Activated B cell treated with CpG ODN at 0.5 μM for 24 hours (primary cell): ENCODE data around the gene ZFAND2B. TPM values are rescaled to one million over a fixed set of nuclear protein-coding genes. Genes with fewer than 3 reads are reported as not detected.

Experiments
- ATAC-seq: fragments of 200-7000 bp; cut with Tn5 transposase; one replicate; pipeline ENCODE4 v1.10.0; 2021; ENCODE audit warnings: low read depth, mild to moderate bottlenecking, moderate library complexity
- CTCF ChIA-PET: fragments of 350-600 bp; sonication (Branson Sonifier 250); formaldehyde crosslinking; loops from one replicate; lab custom pipeline; 2021; ENCODE audit warnings: antibody characterized with exemption; lab: Charles Lee
- POLR2A ChIA-PET: fragments of 350-600 bp; sonication (Branson Sonifier 250); formaldehyde crosslinking; loops from one replicate; lab custom pipeline; 2021; ENCODE audit warnings: antibody characterized with exemption; lab: Charles Lee
- DNase-seq: peaks from one replicate; pipeline ENCODE4 v3.0.0; 2022
- H3K27ac Mint-ChIP-seq: one replicate; pipeline ENCODE4 v1.8.0; 2020; ENCODE audit warnings: mixed read lengths
- H3K27me3 Mint-ChIP-seq: one replicate; pipeline ENCODE4 v1.8.0; 2021; ENCODE audit warnings: mixed read lengths
- H3K36me3 Mint-ChIP-seq: one replicate; pipeline ENCODE4 v1.8.0; 2021; ENCODE audit warnings: low read depth, mixed read lengths
- H3K4me1 Mint-ChIP-seq: one replicate; pipeline ENCODE4 v1.8.0; 2021; ENCODE audit warnings: mixed read lengths
- H3K4me3 Mint-ChIP-seq: one replicate; pipeline ENCODE4 v1.8.0; 2020; ENCODE audit warnings: mild to moderate bottlenecking, mixed read lengths
- H3K9me3 Mint-ChIP-seq: one replicate; pipeline ENCODE4 v1.8.0; 2020; ENCODE audit warnings: mixed read lengths
- CTCF ChIP-seq: fragments of 200-600 bp; IDR thresholded peaks from one replicate; pipeline ENCODE4 v1.8.0; 2022; ENCODE audit warnings: antibody characterized with exemption, mild to moderate bottlenecking
- intact Hi-C: fragments of 100-400 bp; cut with micrococcal nuclease; formaldehyde crosslinking; loops from one replicate; pipeline ENCODE4 v1.15.1; 2024
- total RNA-seq: library from RNA; stranded (reverse); gene quantifications from 2 replicates; pipeline ENCODE4 v1.2.3, GENCODE V29; 2022

The ZFAND2B gene
- total RNA-seq, 1 donor from 2014 or later, result 47.2 TPM

DNA sequence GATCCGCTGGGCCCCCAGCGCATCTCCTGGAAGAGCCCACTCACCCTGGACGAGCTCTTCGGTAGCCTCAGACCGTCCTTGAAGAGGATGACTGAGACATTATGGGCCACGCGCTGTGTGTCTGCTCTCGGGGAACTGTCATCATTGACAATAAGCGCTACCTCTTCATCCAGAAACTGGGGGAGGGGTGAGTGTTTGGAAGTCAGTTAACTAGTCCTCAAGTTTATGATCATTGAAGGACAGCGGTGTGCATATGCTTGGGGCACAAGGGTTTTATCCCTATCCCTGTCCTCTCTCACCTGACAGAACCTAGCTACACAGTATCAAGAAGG, 39.3 kb downstream of the ZFAND2B start:
- no peak for DNase-seq
- H3K36me3 Mint-ChIP-seq, result peaks cover 33% of the 10 kb centered on the region
- CTCF ChIA-PET, result interaction anchor here (1.9 to 3.9 kb wide), 2 partner anchors 9 to 49 kb away, joined by 13 to 27 read pairs; partner anchors contain the start of gene TUBA4A
- H3K4me3 Mint-ChIP-seq, result peak overlapping the region; percentile 90
- no peaks in the 10 kb centered on the region for H3K9me3 Mint-ChIP-seq
- no peaks in the 10 kb centered on the region for H3K27me3 Mint-ChIP-seq
- peak overlapping the region; percentile 98 for H3K27ac Mint-ChIP-seq
- intact Hi-C loops, result loop anchor here (1.0 to 2.0 kb wide), 8 partner anchors 7 to 1027 kb away; partner anchors contain the start of genes ANKZF1, ATG9A, DNAJB2 and NHEJ1
- ATAC-seq, result no peak
- no peak for TF ChIP-seq CTCF
- POLR2A ChIA-PET, result interaction anchor here (1.4 to 12.0 kb wide), 10 partner anchors 8 to 350 kb away, joined by 3 to 287 read pairs (median 28); partner anchors contain the start of genes ABCB6, ANKZF1, ATG9A and CNPPD1
- peaks cover 62% of the 10 kb centered on the region for H3K4me1 Mint-ChIP-seq

DNA sequence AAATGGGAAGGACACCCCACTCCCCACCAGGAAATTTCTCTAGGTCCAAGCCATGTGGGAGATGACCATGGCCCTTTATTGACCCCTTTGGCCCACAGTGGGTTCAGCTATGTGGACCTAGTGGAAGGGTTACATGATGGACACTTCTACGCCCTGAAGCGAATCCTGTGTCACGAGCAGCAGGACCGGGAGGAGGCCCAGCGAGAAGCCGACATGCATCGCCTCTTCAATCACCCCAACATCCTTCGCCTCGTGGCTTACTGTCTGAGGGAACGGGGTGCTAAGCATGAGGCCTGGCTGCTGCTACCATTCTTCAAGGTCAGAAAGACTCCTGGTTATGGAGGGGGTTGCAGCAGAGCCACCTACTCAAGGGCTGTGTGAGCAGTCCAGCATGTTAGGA, 40.0 kb downstream of the ZFAND2B start:
- intact Hi-C loops, result no loop called here
- peaks cover 69% of the 10 kb centered on the region for H3K4me1 Mint-ChIP-seq
- H3K27me3 Mint-ChIP-seq, result no peaks in the 10 kb centered on the region
- no peak for TF ChIP-seq CTCF
- H3K9me3 Mint-ChIP-seq, result no peaks in the 10 kb centered on the region
- peak overlapping the region; percentile 50 for H3K4me3 Mint-ChIP-seq
- no peak for ATAC-seq
- DNase-seq, result no peak
- peak overlapping the region; percentile 98 for H3K27ac Mint-ChIP-seq
- POLR2A ChIA-PET, result interaction anchor here (1.4 to 12.0 kb wide), 9 partner anchors 8 to 70 kb away, joined by 3 to 287 read pairs (median 30); partner anchors contain the start of genes ABCB6, ANKZF1, ATG9A and CNPPD1
- CTCF ChIA-PET, result interaction anchor here (1.9 to 3.9 kb wide), 2 partner anchors 8 to 48 kb away, joined by 13 to 27 read pairs; partner anchors contain the start of gene TUBA4A
- H3K36me3 Mint-ChIP-seq, result peaks cover 40% of the 10 kb centered on the region

DNA sequence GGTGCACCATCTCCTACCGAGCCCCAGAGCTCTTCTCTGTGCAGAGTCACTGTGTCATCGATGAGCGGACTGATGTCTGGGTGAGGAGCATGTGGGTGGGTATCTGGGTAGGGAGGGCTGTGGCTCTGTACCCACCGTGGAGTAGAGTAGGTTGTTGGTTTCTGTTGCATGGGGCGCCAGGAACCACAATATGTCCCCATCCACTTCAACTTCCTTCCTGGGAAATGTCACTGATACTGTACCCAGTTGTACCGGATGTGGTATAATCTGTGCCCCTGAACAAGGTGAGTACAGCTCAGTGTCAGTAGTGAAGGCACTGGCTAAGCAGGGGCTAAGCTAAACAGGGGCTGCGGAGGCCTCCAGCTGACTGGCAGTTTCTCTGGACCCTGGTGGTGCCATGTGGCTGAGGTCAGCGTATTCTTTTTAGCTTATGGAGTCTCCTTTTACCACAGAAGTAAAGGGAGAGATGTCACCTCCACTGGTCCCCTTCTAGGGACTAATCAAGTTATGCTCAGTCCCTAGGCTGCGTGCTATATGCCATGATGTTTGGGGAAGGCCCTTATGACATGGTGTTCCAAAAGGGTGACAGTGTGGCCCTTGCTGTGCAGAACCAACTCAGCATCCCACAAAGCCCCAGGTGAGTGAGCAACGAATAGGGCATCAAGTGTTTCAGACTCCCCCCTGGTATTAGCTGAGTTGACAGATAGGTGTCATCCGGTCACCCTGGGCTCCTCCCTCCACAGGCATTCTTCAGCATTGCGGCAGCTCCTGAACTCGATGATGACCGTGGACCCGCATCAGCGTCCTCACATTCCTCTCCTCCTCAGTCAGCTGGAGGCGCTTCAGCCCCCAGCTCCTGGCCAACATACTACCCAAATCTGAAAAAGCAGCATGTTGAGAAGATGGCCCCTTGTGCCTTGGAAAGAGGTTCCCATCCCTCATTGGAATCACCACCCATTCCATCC, 41.4 kb downstream of the ZFAND2B start:
- DNase-seq (no peak), ATAC-seq (peak; percentile 30)
- POLR2A ChIA-PET, result interaction anchor here (0.5 to 12.0 kb wide), 16 partner anchors 10 to 950 kb away, joined by 3 to 287 read pairs (median 10); partner anchors contain the start of genes ABCB6, ANKZF1, ATG9A and CNPPD1
- no peak for TF ChIP-seq CTCF
- Mint-ChIP-seq H3K27ac (peak overlapping the region; percentile 98), H3K4me1 (peaks cover 83% of the 10 kb centered on the region), H3K9me3 (no peaks in the 10 kb centered on the region), H3K4me3 (peak overlapping the region; percentile 70), H3K27me3 (no peaks in the 10 kb centered on the region), H3K36me3 (peaks cover 50% of the 10 kb centered on the region)
- intact Hi-C loops, result no loop called here
- CTCF ChIA-PET, result interaction anchor here (0.7 to 5.2 kb wide), 4 partner anchors 27 to 88 kb away, joined by 3 to 35 read pairs (median 17); partner anchors contain the start of gene DNAJB2

- intact Hi-C loops, result loop anchor here (1.0 kb wide), 2 partner anchors 20 to 30 kb away; partner anchors contain the start of genes ANKZF1, ATG9A and DNAJB2
- TF ChIP-seq CTCF, result no peak
- H3K9me3 Mint-ChIP-seq, result no peaks in the 10 kb centered on the region
- H3K27me3 Mint-ChIP-seq, result no peaks in the 10 kb centered on the region
- no peak for ATAC-seq
- no peak for DNase-seq
- ChIA-PET POLR2A (interaction anchor here (0.6 to 12.0 kb wide), 20 partner anchors 8 to 370 kb away, joined by 3 to 287 read pairs (median 4); partner anchors contain the start of genes ABCB6, ANKZF1, ATG9A and CNPPD1), CTCF (interaction anchor here (1.1 to 5.2 kb wide), 5 partner anchors 17 to 89 kb away, joined by 3 to 35 read pairs (median 4); partner anchors contain the start of genes ANKZF1, ATG9A and DNAJB2)
- H3K4me3 Mint-ChIP-seq, result peak overlapping the region; percentile 82
- H3K4me1 Mint-ChIP-seq, result peaks cover 78% of the 10 kb centered on the region
- H3K27ac Mint-ChIP-seq, result peak overlapping the region; percentile 98
- peaks cover 55% of the 10 kb centered on the region for H3K36me3 Mint-ChIP-seq
Observed at GRCh38 chr2:219248845-219249202, 42.2 kb downstream of the ZFAND2B start.
